ENCODE results near the gene ATP5PB.

The ATP5PB gene

GRCh38 chr1:111452581-111452980 is 3.3 kb downstream of the ATP5PB start:
- TF ChIP-seq EZH2 (IDR thresholded peaks at IDR 0.05) = no peak
- TF ChIP-seq FOXP2 (optimal IDR thresholded peaks at IDR 0.05; ENCODE audit: control extremely low read depth, extremely low read length, insufficient read depth) = no peak
- TF ChIP-seq POLR2AphosphoS5 (IDR thresholded peaks at IDR 0.05; ENCODE audit: borderline replicate concordance, low read depth, low read length) = no peak
- no peaks in the 10 kb centered on the region for H3K9me3 ChIP-seq (ENCODE audit: low read depth, low read length)
- no peak overlapping the region for H3K9ac ChIP-seq (ENCODE audit: insufficient read length)
- H3K36me3 ChIP-seq (ENCODE audit: insufficient read depth, low read length) = peaks cover 67% of the 10 kb centered on the region
- DNase-seq (ENCODE audit: low read depth, low spot score) = no peak
- H3K27ac ChIP-seq = no peak overlapping the region
- no peak overlapping the region for H3K4me3 ChIP-seq

DNA sequence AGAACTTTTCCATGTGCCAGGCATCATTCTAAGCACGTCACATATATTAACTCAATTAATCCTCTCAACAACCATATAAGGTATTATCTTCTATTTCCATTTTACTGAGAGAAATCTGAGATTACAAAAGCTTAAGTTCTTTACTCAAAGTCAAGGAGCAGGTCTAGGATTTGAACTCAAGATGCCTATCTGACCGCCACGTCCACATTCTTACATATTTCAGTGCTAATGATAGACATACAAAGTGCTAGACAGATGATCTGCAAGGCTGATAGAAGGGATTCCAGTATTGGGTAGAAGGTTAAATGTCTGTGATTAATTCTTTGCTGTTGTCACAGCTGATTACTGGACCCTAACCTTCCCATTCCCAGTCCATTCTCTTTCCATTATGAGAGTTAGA is 4.4 kb downstream of the ATP5PB start:
- Histone ChIP-seq H3K4me3 (no peak overlapping the region), H3K9me3 (ENCODE audit: low read depth, low read length) (no peaks in the 10 kb centered on the region), H3K27ac (no peak overlapping the region), H3K9ac (ENCODE audit: insufficient read length) (no peak overlapping the region), H3K36me3 (ENCODE audit: insufficient read depth, low read length) (peaks cover 76% of the 10 kb centered on the region)
- no peak for TF ChIP-seq EZH2 (IDR thresholded peaks at IDR 0.05)
- no peak for TF ChIP-seq POLR2AphosphoS5 (IDR thresholded peaks at IDR 0.05; ENCODE audit: borderline replicate concordance, low read depth, low read length)
- no peak for TF ChIP-seq FOXP2 (optimal IDR thresholded peaks at IDR 0.05; ENCODE audit: control extremely low read depth, extremely low read length, insufficient read depth)
- no peak for DNase-seq (ENCODE audit: low read depth, low spot score)

GRCh38 chr1:111454859-111455641 is 5.8 kb downstream of the ATP5PB start:
- Histone ChIP-seq H3K4me3 (no peak overlapping the region), H3K27ac (no peak overlapping the region), H3K36me3 (ENCODE audit: insufficient read depth, low read length) (peaks cover 90% of the 10 kb centered on the region), H3K9me3 (ENCODE audit: low read depth, low read length) (no peaks in the 10 kb centered on the region), H3K9ac (ENCODE audit: insufficient read length) (no peak overlapping the region)
- no peak for TF ChIP-seq POLR2AphosphoS5 (IDR thresholded peaks at IDR 0.05; ENCODE audit: borderline replicate concordance, low read depth, low read length)
- no peak for TF ChIP-seq FOXP2 (optimal IDR thresholded peaks at IDR 0.05; ENCODE audit: control extremely low read depth, extremely low read length, insufficient read depth)
- no peak for TF ChIP-seq EZH2 (IDR thresholded peaks at IDR 0.05)
- no peak for DNase-seq (ENCODE audit: low read depth, low spot score)

DNA sequence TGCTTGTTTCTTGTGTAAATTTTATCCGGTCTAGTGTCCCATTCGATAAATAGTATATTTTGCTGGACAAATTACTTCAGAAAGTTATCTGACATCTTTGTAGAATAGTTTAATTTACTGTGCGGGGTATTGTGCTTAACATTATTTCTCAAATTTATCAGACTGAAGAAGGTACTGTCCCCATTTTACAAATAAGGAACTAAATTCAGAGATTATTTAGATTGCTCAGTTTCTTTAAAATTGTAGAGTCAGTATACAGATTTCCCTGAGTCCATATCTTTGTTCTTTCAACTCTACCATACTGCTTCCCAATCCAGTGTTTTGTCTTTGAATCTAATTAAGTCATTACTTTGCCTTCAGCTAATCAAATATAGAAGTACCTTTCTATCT is 6.4 kb downstream of the ATP5PB start:
- Histone ChIP-seq H3K4me3 (no peak overlapping the region), H3K9ac (ENCODE audit: insufficient read length) (no peak overlapping the region), H3K27ac (no peak overlapping the region), H3K36me3 (ENCODE audit: insufficient read depth, low read length) (peaks cover 89% of the 10 kb centered on the region), H3K9me3 (ENCODE audit: low read depth, low read length) (no peaks in the 10 kb centered on the region)
- TF ChIP-seq POLR2AphosphoS5 (IDR thresholded peaks at IDR 0.05; ENCODE audit: borderline replicate concordance, low read depth, low read length) (no peak), EZH2 (IDR thresholded peaks at IDR 0.05) (no peak), FOXP2 (optimal IDR thresholded peaks at IDR 0.05; ENCODE audit: control extremely low read depth, extremely low read length, insufficient read depth) (no peak)
- no peak for DNase-seq (ENCODE audit: low read depth, low spot score)

DNA sequence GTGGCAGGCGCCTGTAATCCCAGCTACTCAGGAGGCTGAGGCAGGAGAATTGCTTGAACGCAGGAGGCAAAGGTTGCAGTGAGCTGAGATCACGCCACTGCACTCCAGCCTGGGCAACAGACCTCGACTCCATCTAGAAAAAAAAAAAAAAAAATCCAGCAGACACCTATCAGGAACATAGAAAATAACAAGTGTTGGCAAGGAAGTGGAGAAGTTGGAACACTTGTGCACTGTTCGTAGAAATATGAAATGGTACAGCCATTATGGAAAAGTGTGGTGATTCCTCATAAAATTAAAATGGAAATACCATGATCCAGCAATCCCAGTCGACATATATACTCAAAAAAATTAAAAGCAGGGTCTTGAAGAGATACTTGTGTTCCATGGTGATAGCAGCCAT is 12.5 kb downstream of the ATP5PB start:
- no peak for DNase-seq (ENCODE audit: low read depth, low spot score)
- Histone ChIP-seq H3K27ac (no peak overlapping the region), H3K36me3 (ENCODE audit: insufficient read depth, low read length) (peaks cover 67% of the 10 kb centered on the region), H3K9me3 (ENCODE audit: low read depth, low read length) (no peaks in the 10 kb centered on the region), H3K4me3 (no peak overlapping the region), H3K9ac (ENCODE audit: insufficient read length) (no peak overlapping the region)
- TF ChIP-seq POLR2AphosphoS5 (IDR thresholded peaks at IDR 0.05; ENCODE audit: borderline replicate concordance, low read depth, low read length) (no peak), EZH2 (IDR thresholded peaks at IDR 0.05) (no peak), FOXP2 (optimal IDR thresholded peaks at IDR 0.05; ENCODE audit: control extremely low read depth, extremely low read length, insufficient read depth) (no peak)

DNA sequence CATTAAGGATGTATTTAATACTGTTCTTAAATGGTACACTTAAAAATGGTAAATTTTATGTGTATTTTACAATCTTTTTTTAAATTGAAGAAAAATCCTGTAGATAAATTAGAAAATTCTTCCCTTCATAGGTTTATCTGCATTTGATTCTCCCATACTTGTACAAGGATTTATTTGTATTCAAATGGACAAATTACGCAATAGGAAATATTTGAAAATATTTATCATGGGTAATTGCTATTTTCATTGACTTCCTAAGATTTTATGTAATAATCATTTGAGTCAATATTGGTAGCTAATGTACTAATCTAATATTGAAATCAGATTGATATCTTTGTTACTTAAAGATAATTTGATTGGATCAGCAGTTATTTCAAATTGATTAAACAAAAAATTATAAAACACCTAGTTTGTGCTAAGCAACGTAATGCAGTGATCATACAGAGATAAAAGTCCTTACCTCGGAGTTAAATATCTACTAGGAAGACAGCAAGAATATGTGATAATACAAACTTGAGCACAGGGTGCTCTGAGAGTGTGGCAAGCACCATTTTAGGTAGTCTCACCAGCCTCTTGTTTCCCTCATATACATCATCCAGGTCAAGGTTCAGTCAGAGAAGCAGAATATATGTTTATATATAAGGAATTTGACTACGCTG is 13.2 kb downstream of the ATP5PB start:
- Histone ChIP-seq H3K9ac (ENCODE audit: insufficient read length) (no peak overlapping the region), H3K27ac (no peak overlapping the region), H3K9me3 (ENCODE audit: low read depth, low read length) (no peaks in the 10 kb centered on the region), H3K36me3 (ENCODE audit: insufficient read depth, low read length) (peaks cover 66% of the 10 kb centered on the region), H3K4me3 (no peak overlapping the region)
- DNase-seq (ENCODE audit: low read depth, low spot score) = no peak
- TF ChIP-seq POLR2AphosphoS5 (IDR thresholded peaks at IDR 0.05; ENCODE audit: borderline replicate concordance, low read depth, low read length) (no peak), EZH2 (IDR thresholded peaks at IDR 0.05) (no peak), FOXP2 (optimal IDR thresholded peaks at IDR 0.05; ENCODE audit: control extremely low read depth, extremely low read length, insufficient read depth) (no peak)

- TF ChIP-seq EZH2 (IDR thresholded peaks at IDR 0.05) (no peak), FOXP2 (optimal IDR thresholded peaks at IDR 0.05; ENCODE audit: control extremely low read depth, extremely low read length, insufficient read depth) (no peak), POLR2AphosphoS5 (IDR thresholded peaks at IDR 0.05; ENCODE audit: borderline replicate concordance, low read depth, low read length) (no peak; the same call in 1 of the 2 replicates)
- H3K4me3 ChIP-seq = no peak overlapping the region
- peaks cover 66% of the 10 kb centered on the region for H3K36me3 ChIP-seq (ENCODE audit: insufficient read depth, low read length)
- no peak for DNase-seq (ENCODE audit: low read depth, low spot score)
- no peak overlapping the region for H3K27ac ChIP-seq
- H3K9me3 ChIP-seq (ENCODE audit: low read depth, low read length) = no peaks in the 10 kb centered on the region
- no peak overlapping the region for H3K9ac ChIP-seq (ENCODE audit: insufficient read length)
Measured at GRCh38 chr1:111463029-111463683, 13.9 kb downstream of the ATP5PB start.

GRCh38 chr1:111465754-111466153 is 16.5 kb downstream of the ATP5PB start:
- DNase-seq (ENCODE audit: low read depth, low spot score) = no peak
- H3K9ac ChIP-seq (ENCODE audit: insufficient read length) = no peak overlapping the region
- H3K36me3 ChIP-seq (ENCODE audit: insufficient read depth, low read length) = peaks cover 60% of the 10 kb centered on the region
- H3K9me3 ChIP-seq (ENCODE audit: low read depth, low read length) = no peaks in the 10 kb centered on the region
- TF ChIP-seq EZH2 (IDR thresholded peaks at IDR 0.05) = no peak
- TF ChIP-seq FOXP2 (optimal IDR thresholded peaks at IDR 0.05; ENCODE audit: control extremely low read depth, extremely low read length, insufficient read depth) = no peak
- no peak for TF ChIP-seq POLR2AphosphoS5 (IDR thresholded peaks at IDR 0.05; ENCODE audit: borderline replicate concordance, low read depth, low read length)
- no peak overlapping the region for H3K4me3 ChIP-seq
- H3K27ac ChIP-seq = no peak overlapping the region

All from SK-N-MC (cell line).